A375 (cell line): ENCODE results near the gene SPDEF. TPM values are rescaled to one million over a fixed set of nuclear protein-coding genes. Genes with fewer than 3 reads are reported as not detected.

Source experiments
- total RNA-seq: library from RNA; depleted of rRNA; stranded (reverse); fragments of >200 nt; shearing (Covaris generic); gene quantifications from 2 replicates; pipeline ENCODE4 v1.2.3, GENCODE V29; 2014; rRNA removed

SPDEF gene
- 0.19 TPM in 1 of 2 replicates, not detected in the other for total RNA-seq

GRCh38 chr6:34556031-34556471 is at the start of gene SPDEF:
Gene SPDEF (minus strand): TSS chr6:34556329. CDS start chr6:34544455, 11,874 bp downstream.

Other genes starting within 250 kb of the SPDEF start
- 15.5 and 16.7 TPM in 2 replicates for gene NUDT3, start 163.7 kb downstream of the SPDEF start, total RNA-seq
- gene RPS10, start 130.3 kb downstream of the SPDEF start, total RNA-seq, result 2,312 and 2,554 TPM in 2 replicates
- gene PACSIN1, start 90.3 kb downstream of the SPDEF start, total RNA-seq, result 0.04 and 0.05 TPM in 2 replicates
- gene ILRUN, start 140.4 kb upstream of the SPDEF start, total RNA-seq, result 15.4 and 15.7 TPM in 2 replicates
- gene SNRPC, start 201.2 kb upstream of the SPDEF start, total RNA-seq, result 100 and 135 TPM in 2 replicates
- gene BLTP3A, start 235.8 kb upstream of the SPDEF start, total RNA-seq, result 9.7 and 13.0 TPM in 2 replicates